Adipocyte (in vitro differentiated cells): ENCODE measurements around the gene DGKI.
A peak's percentile ranks its signal among the peaks of the same experiment; 100 is the strongest.

ENCODE experiments used
- DNase-seq: peaks from one replicate; pipeline ENCODE4 v3.0.0-alpha.2; 2015; ENCODE audit warnings: low read depth
- H3K27me3 ChIP-seq: replicated peaks from 2 replicates; pipeline ENCODE4 v1.7.0; 2013; ENCODE audit warnings: mild to moderate bottlenecking, low read length, moderate library complexity; ENCODE audit not compliant: control insufficient read depth, insufficient read depth
- H3K36me3 ChIP-seq: 2 replicates; pipeline ENCODE4 v1.7.0; 2013; ENCODE audit warnings: low read length, mild to moderate bottlenecking, moderate library complexity; ENCODE audit not compliant: control insufficient read depth, insufficient read depth, severe bottlenecking
- H3K4me1 ChIP-seq: 2 replicates; pipeline ENCODE4 v1.7.0; 2013; ENCODE audit warnings: mild to moderate bottlenecking, low read length, moderate library complexity; ENCODE audit not compliant: control insufficient read depth, insufficient read depth
- H3K4me3 ChIP-seq: 2 replicates; pipeline ENCODE4 v1.7.0; 2013; ENCODE audit warnings: mild to moderate bottlenecking, low read length, moderate library complexity
- H3K9ac ChIP-seq: 2 replicates; pipeline ENCODE4 v1.7.0; 2013; ENCODE audit warnings: mild to moderate bottlenecking, low read length, moderate library complexity
- H3K9me3 ChIP-seq: 2 replicates; pipeline ENCODE4 v1.7.0; 2013; ENCODE audit warnings: mild to moderate bottlenecking, low read length, moderate library complexity; ENCODE audit not compliant: control insufficient read depth

The DGKI gene

GRCh38 chr7:137882261-137882668 lies 35.5 kb upstream of the DGKI start:
- H3K27me3 ChIP-seq = no peaks in the 10 kb centered on the region
- H3K9ac ChIP-seq = peak overlapping the region; percentile 44
- peaks cover 10% of the 10 kb centered on the region for H3K9me3 ChIP-seq
- DNase-seq = peak; percentile 79
- H3K36me3 ChIP-seq = peaks cover 53% of the 10 kb centered on the region
- H3K4me3 ChIP-seq = no peak overlapping the region
- H3K4me1 ChIP-seq = peaks cover 55% of the 10 kb centered on the region

DNA sequence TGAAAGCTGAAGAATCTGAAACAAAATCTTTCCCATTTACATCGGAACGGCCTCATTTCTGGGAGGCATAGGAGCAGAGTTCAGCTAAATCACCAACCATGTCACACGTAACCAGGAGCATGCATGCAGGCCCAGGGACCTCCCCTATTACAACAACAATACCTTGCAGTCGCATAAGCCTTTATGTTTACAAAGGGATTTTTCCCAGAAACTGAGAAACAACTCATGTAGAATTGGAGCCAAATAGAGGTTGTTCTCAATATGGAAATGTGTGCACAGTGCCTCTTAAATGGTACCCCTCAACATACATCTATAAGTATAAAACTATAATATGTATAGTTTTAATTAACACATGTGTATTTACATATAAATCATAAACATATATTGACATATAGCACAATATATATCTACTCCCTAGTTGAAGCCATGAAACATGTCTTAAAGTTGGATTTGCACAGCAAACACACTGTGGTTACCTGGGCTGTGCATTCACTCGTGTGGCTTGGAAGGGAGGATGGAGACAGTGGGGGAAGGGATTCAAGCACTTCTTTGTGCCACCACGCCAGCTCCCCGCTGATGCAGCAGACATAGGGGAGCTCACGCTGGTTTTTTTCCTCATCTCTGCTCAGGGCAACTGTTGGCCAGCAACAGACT lies 35.0 kb upstream of the DGKI start:
- no peak for DNase-seq
- H3K36me3 ChIP-seq = peaks cover 54% of the 10 kb centered on the region
- peaks cover 59% of the 10 kb centered on the region for H3K4me1 ChIP-seq
- no peak overlapping the region for H3K4me3 ChIP-seq
- no peaks in the 10 kb centered on the region for H3K27me3 ChIP-seq
- no peak overlapping the region for H3K9ac ChIP-seq
- peaks cover 10% of the 10 kb centered on the region for H3K9me3 ChIP-seq

GRCh38 chr7:137880432-137880831 lies 33.7 kb upstream of the DGKI start:
- Histone ChIP-seq H3K9me3 (peaks cover 10% of the 10 kb centered on the region), H3K4me3 (no peak overlapping the region), H3K9ac (peak overlapping the region; percentile 73), H3K36me3 (peaks cover 59% of the 10 kb centered on the region), H3K4me1 (peaks cover 65% of the 10 kb centered on the region), H3K27me3 (no peaks in the 10 kb centered on the region)
- peak; percentile 77 for DNase-seq

DNA sequence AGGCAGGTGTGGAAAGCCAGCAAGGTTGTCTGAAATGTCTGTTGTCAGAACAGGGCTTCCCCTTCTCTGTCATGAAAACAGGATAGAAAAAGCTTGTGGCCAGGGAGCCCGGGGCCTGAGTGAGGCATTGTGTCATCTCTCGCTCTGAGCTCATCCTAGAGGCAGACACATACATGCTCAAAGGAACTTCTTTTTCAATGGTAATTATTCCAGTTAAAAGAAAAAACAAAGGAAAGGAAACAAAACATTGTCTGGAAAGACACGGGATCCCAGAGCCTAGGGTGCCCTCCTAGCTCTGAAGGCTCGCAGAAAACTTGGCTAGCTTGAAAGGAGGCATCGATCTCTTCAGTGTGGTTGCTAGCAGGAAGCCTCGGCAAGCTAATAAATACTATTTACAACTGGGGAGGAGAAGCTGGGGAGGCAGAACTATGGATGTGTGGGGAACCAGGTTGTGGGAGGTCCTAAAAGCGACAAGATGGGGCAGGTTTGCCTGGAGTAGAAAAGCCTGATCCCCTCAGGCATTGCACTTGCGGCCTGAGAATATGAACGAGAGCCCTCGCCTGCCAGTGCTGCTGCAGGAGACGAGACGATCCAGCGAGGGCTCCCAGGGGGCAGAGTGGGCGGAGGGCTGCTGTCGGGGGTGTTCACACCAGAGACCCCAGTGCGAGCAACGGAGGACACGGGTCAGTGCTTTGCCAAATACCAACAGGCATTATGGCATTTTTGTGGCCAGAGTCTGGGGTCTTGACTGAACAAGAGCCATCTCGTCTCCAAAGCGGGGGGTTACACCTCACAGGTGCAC lies 32.8 kb upstream of the DGKI start:
- peaks cover 74% of the 10 kb centered on the region for H3K4me1 ChIP-seq
- DNase-seq = no peak
- H3K9ac ChIP-seq = peak overlapping the region; percentile 73
- peaks cover 52% of the 10 kb centered on the region for H3K36me3 ChIP-seq
- H3K4me3 ChIP-seq = no peak overlapping the region
- no peaks in the 10 kb centered on the region for H3K27me3 ChIP-seq
- peaks cover 10% of the 10 kb centered on the region for H3K9me3 ChIP-seq

- DNase-seq = no peak
- peaks cover 82% of the 10 kb centered on the region for H3K4me1 ChIP-seq
- no peaks in the 10 kb centered on the region for H3K27me3 ChIP-seq
- peaks cover 10% of the 10 kb centered on the region for H3K9me3 ChIP-seq
- peaks cover 44% of the 10 kb centered on the region for H3K36me3 ChIP-seq
- H3K4me3 ChIP-seq = peak overlapping the region; percentile 43
- peak overlapping the region; percentile 73 for H3K9ac ChIP-seq
Measured at GRCh38 chr7:137878333-137878961, 31.7 kb upstream of the DGKI start.

DNA sequence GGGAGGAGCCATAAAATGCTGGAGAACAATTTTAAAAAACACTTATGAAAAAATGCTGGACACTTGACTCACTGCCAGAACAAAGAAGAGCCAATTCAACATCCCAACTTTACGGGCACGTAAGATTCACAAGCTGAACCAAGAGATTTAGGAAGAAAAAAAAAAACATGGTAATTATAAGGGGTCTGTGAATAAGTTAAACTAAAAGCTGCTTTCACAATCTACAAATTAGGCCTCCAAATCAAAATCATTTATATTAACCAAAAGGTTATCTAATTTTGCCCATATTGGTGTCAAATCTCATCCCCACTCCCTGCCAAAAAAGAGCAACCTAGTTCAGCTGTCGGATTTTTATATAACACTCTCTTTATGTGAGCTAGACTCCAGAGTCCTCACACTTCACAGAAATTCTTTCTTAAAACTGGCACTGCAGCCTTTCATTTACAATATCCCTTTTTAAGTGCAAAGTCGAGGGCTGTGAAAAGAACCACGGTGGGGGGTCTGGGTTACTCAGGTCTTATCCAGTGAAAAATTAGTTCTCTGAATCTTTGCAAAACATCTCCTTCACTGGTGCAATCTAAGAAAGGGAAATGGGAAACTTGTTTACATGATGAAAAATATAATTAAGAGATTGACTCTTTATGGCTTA lies 30.4 kb upstream of the DGKI start:
- Histone ChIP-seq H3K36me3 (peaks cover 38% of the 10 kb centered on the region), H3K4me3 (no peak overlapping the region), H3K27me3 (no peaks in the 10 kb centered on the region), H3K4me1 (peaks cover 84% of the 10 kb centered on the region), H3K9ac (peak overlapping the region; percentile 73), H3K9me3 (peaks cover 9% of the 10 kb centered on the region)
- no peak for DNase-seq

GRCh38 chr7:137875746-137876145 lies 29.0 kb upstream of the DGKI start:
- peaks cover 87% of the 10 kb centered on the region for H3K4me1 ChIP-seq
- peaks cover 25% of the 10 kb centered on the region for H3K36me3 ChIP-seq
- peak overlapping the region; percentile 78 for H3K9ac ChIP-seq
- H3K27me3 ChIP-seq = no peaks in the 10 kb centered on the region
- H3K9me3 ChIP-seq = no peaks in the 10 kb centered on the region
- H3K4me3 ChIP-seq = no peak overlapping the region
- DNase-seq = no peak

DNA sequence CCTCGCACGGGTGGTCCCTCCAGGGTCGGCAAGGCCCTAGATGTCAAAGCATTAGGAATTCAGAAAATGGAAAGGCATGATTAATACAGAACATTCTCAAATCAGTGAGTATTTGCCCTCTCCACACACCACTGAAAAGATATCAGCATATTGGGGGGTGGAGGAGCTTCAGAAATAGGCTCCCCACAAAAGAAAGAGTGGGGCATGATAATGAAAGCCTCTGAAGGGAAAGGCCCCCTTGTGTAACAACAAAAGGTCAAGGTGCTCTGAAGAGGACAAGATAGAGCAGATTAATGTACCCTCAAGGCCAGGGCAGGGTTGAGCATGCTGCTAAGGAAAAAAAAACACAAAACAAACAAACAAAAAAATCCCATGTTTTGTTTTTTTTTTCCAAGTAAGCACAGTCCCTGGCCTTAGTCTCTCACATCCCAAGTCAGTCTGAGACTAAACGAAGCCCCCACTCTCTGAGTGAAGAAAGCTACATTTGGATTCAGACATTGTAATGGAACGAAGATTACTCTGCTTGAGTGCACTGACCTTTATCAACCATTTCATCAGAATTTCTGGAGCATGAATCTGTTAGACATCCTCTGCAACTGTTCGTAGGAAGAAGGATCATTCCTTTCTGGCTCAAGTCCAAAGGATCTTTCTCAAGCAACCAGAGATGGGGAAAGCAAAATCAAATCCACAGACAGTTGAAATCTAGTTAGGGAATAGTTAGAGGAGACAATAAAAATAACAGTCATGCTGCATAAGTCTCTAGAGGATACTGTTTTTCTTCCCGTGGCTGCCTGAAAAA lies 27.4 kb upstream of the DGKI start:
- H3K4me3 ChIP-seq = peak overlapping the region; percentile 17
- no peaks in the 10 kb centered on the region for H3K27me3 ChIP-seq
- H3K9ac ChIP-seq = peak overlapping the region; percentile 83
- H3K4me1 ChIP-seq = peaks cover 78% of the 10 kb centered on the region
- peaks cover 19% of the 10 kb centered on the region for H3K36me3 ChIP-seq
- DNase-seq = peak; percentile 95
- no peaks in the 10 kb centered on the region for H3K9me3 ChIP-seq

- H3K4me3 ChIP-seq = peak overlapping the region; percentile 17
- peak overlapping the region; percentile 83 for H3K9ac ChIP-seq
- peak; percentile 78 for DNase-seq
- H3K9me3 ChIP-seq = no peaks in the 10 kb centered on the region
- peaks cover 19% of the 10 kb centered on the region for H3K36me3 ChIP-seq
- H3K4me1 ChIP-seq = peaks cover 72% of the 10 kb centered on the region
- no peaks in the 10 kb centered on the region for H3K27me3 ChIP-seq
Measured at GRCh38 chr7:137873524-137873923, 26.8 kb upstream of the DGKI start.

- peak overlapping the region; percentile 2 for H3K4me3 ChIP-seq
- H3K4me1 ChIP-seq = peaks cover 51% of the 10 kb centered on the region
- DNase-seq = peak; percentile 57
- peak overlapping the region; percentile 48 for H3K9ac ChIP-seq
- H3K9me3 ChIP-seq = no peaks in the 10 kb centered on the region
- peaks cover 26% of the 10 kb centered on the region for H3K36me3 ChIP-seq
- H3K27me3 ChIP-seq = no peaks in the 10 kb centered on the region
Measured at GRCh38 chr7:137871170-137871915, 24.6 kb upstream of the DGKI start.
